ENCODE results near the gene HDAC8. TPM values are rescaled to one million over a fixed set of nuclear protein-coding genes. Genes with fewer than 3 reads are reported as not detected.
"Not testable (repeated sequence)": the region's sequence is repeated elsewhere in the genome, so short reads cannot be mapped to it uniquely, and the experiment has no call there.

The HDAC8 gene
- total and polyA plus RNA-seq, 8 donors: 8.5 to 21.6 (median 14.6) TPM

DNA sequence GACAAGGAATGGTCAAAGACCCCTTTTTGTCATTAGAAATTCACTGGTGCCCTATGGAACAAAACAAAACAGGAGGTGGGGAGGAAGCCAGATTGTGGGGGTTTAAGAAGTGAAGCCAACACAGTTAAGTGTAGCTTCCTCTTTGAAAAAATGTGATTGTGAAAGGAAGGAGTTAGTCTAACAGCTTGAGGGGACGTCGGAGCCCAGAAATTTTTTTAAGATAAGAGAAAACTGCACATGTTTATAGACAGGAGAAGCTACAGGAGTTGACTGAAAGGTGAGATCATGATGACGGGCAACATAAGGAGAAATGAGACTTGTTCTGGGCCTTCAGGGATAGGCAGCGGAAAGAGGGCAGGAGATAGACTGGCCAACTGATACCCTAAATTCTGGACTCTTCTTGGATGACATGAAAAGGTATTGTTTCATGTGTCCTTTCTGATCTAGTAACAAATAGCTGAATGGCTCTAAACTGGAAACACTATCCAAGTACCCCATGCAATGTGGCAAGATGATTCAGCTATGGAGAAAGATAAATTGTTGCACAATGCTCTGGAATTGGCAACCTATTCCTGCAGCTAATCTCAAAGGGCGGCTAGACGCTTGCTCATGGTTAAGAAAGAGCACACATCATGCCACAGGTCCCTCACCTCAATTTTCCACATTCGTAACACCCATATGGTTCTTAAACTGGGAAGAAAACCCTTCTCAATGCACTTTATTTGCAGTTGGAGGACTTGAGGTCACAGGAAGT, 3.7 kb upstream of the HDAC8 start:
- Histone ChIP-seq H3K36me3 (no peaks in the 10 kb centered on the region), H3K4me3 (no peak overlapping the region), H3K4me1 (no peaks in the 10 kb centered on the region), H3K9me3 (no peaks in the 10 kb centered on the region), H3K27me3 (peaks cover 0 to 4% (median 0%) of the 10 kb centered on the region in 4 donors), H3K27ac (no peak overlapping the region)
- DNase-seq: peak in 1 of 6 donors; percentile 19
- intact Hi-C loops (cut with DNase I): no loop called here
- ATAC-seq: peak in 3 of 4 donors; percentile 31 to 56 (median 46)
- 60 to 70% methylated on average over 7 of the region's 7 CpGs for WGBS, 2 donors
- FAIRE-seq: no peak
- TF ChIP-seq, protein P1, sequence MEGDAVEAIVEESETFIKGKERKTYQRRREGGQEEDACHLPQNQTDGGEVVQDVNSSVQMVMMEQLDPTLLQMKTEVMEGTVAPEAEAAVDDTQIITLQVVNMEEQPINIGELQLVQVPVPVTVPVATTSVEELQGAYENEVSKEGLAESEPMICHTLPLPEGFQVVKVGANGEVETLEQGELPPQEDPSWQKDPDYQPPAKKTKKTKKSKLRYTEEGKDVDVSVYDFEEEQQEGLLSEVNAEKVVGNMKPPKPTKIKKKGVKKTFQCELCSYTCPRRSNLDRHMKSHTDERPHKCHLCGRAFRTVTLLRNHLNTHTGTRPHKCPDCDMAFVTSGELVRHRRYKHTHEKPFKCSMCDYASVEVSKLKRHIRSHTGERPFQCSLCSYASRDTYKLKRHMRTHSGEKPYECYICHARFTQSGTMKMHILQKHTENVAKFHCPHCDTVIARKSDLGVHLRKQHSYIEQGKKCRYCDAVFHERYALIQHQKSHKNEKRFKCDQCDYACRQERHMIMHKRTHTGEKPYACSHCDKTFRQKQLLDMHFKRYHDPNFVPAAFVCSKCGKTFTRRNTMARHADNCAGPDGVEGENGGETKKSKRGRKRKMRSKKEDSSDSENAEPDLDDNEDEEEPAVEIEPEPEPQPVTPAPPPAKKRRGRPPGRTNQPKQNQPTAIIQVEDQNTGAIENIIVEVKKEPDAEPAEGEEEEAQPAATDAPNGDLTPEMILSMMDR (IDR thresholded peaks at IDR 0.05): no peak

DNA sequence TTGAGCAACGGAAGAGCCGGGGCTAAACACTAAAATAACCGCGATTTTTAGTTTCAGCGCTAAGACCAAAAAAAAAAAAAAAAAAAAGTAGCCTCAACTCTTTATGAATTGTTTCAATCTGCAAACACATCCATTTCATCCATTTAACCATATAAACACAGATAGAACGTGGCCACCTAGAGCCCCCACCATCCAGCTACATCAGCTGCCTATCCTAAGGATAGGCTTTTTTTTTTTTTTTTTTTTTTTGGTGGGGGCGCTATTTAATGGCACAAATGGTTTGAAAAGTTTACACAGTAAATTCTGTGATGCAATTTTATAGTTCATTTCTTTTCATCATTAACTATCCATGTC, 492 bp upstream of the HDAC8 start:
- H3K9me3 ChIP-seq: no peaks in the 10 kb centered on the region
- TF ChIP-seq, protein P1 (IDR thresholded peaks at IDR 0.05): no peak
- intact Hi-C loops (cut with DNase I): no loop called here
- ATAC-seq (peak in 2 of 4 donors; percentile 7 to 8), DNase-seq (no peak), FAIRE-seq (peak; percentile 57)
- H3K27me3 ChIP-seq: peaks cover 0 to 9% (median 0%) of the 10 kb centered on the region in 4 donors
- 2 to 19% methylated on average over 7 of the region's 7 CpGs for whole genome bisulfite sequencing, 2 donors
- peak overlapping the region in 2 of 4 donors; percentile 39 to 51 for H3K4me3 ChIP-seq
- peak overlapping the region in 1 of 4 donors; percentile 67 for H3K27ac ChIP-seq
- no peaks in the 10 kb centered on the region for H3K4me1 ChIP-seq
- no peaks in the 10 kb centered on the region for H3K36me3 ChIP-seq

DNA sequence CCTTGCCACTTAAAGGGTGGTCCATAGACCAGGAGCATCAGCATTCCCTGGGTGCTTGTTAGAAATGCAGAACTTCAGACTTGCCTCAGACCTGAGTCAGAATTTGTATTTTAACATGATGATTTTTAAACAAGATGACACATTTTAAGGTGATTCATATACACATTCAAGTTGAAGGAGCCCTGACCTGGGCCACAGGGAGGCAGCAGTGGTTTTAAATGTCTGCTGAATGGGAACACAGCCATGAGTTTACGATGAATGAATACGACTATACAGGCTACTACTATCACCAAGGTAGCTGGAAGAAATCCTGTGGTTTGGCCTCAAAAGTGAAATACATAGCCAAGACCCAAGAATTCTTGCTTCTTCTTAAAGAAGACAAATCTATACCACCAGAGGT, 2.9 kb downstream of the HDAC8 start:
- Histone ChIP-seq H3K4me1 (no peaks in the 10 kb centered on the region), H3K36me3 (no peaks in the 10 kb centered on the region), H3K27ac (no peak overlapping the region), H3K4me3 (no peak overlapping the region), H3K27me3 (peaks cover 0 to 9% (median 0%) of the 10 kb centered on the region in 4 donors), H3K9me3 (no peaks in the 10 kb centered on the region)
- intact Hi-C loops (cut with DNase I): no loop called here
- TF ChIP-seq, protein P1 (IDR thresholded peaks at IDR 0.05): no peak
- DNase-seq (no peak), FAIRE-seq (no peak), ATAC-seq (no peak)
- 73 to 77% methylated on average over 2 of the region's 2 CpGs for WGBS, 2 donors

DNA sequence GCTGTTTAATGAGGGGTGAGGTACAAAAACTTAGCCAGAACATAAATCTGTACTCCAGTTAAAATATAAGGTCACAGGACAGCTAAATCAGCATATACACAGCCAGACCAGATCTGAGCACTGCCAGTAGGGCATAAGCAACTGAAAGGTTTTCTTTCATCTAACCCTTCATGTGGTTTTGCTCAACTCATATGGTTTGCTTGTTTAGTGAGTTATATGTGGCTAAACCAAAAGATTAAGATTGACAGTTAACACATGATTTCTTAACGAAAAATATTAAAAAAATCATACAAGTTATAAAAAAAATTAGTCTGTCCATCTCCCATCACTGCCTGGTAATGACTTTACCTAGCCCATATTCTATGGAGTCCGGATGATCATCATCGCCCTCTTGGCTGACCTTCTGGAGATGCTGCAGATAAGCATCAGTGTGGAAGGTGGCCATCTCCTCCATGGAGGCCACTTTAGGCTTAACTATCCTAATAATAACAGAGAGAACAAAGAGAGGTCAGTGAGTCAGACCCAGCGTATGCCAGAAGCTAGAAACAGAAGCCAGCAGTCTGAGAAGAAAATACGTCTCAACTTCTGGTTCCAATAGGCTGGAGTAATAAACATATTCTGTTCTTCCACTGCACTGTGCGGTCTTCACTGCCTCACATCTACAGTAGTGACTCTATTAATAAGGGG, 4.1 kb downstream of the HDAC8 start:
- Histone ChIP-seq H3K4me1 (no peaks in the 10 kb centered on the region), H3K27me3 (peaks cover 0 to 5% (median 0%) of the 10 kb centered on the region in 4 donors), H3K9me3 (no peaks in the 10 kb centered on the region), H3K36me3 (no peaks in the 10 kb centered on the region), H3K4me3 (no peak overlapping the region), H3K27ac (no peak overlapping the region)
- FAIRE-seq (no peak), DNase-seq (no peak), ATAC-seq (no peak)
- intact Hi-C loops (cut with DNase I): no loop called here
- TF ChIP-seq, protein P1 (IDR thresholded peaks at IDR 0.05): no peak
- 72 to 84% methylated on average over 6 of the region's 6 CpGs for WGBS, 2 donors

DNA sequence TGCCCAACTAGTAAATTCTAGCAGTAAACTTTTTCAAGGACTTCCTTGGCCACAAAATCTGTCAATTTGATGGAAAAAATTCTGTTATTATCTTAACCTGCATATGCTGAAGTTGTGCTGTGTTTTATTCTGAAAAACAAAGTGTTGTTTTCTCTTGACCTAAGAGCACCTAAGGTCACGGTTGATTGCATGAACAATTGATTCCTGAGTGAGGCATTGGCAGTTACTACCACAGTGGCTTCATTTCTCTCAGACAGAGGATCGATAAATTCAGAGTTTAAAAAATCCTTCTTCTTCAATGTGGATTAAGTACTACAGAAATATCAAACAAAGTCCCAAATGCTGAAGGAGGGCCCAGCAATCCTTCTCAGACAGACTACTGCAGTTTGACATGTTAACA, 6.2 kb downstream of the HDAC8 start:
- Histone ChIP-seq H3K4me3 (no peak overlapping the region), H3K27me3 (peaks cover 0 to 5% (median 0%) of the 10 kb centered on the region in 4 donors), H3K4me1 (no peaks in the 10 kb centered on the region), H3K27ac (no peak overlapping the region), H3K9me3 (no peaks in the 10 kb centered on the region), H3K36me3 (no peaks in the 10 kb centered on the region)
- DNase-seq (no peak), FAIRE-seq (no peak), ATAC-seq (no peak)
- TF ChIP-seq, protein P1 (IDR thresholded peaks at IDR 0.05): no peak
- 82 to 91% methylated on average over 2 of the region's 2 CpGs for WGBS, 2 donors
- intact Hi-C loops (cut with DNase I): no loop called here

DNA sequence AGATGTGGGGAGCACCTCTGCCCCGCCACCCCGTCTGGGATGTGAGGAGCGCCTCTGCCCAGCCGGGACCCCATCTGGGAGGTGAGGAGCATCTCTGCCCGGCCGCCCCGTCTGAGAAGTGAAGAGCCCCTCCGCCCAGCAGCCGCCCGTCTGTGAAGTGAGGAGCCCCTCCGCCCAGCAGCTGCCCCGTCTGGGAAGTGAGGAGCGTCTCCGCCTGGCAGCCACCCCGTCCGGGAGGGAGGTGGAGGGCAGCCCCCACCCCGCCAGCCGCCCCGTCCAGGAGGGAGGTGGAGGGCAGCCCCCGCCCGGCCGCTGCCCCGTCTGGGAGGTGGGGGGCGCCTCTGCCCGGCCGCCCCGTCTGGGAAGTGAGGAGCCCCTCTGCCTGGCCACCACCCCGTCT, 13.0 kb downstream of the HDAC8 start:
- H3K4me3 ChIP-seq; H3K36me3 ChIP-seq; intact Hi-C loops (cut with DNase I); H3K4me1 ChIP-seq; FAIRE-seq; H3K9me3 ChIP-seq; ATAC-seq; H3K27ac ChIP-seq; H3K27me3 ChIP-seq: not testable (repeated sequence)
- peak in 1 of 6 donors; percentile 66 for DNase-seq
- WGBS, 2 donors: 97% methylated on average over 25 to 27 of the region's 28 CpGs

All from pancreas (tissue), 10 donors.